Measurements from ENCODE around the gene ACSL1. TPM values are rescaled to one million over a fixed set of nuclear protein-coding genes. Genes with fewer than 3 reads are reported as not detected.

ACSL1 gene, protein sequence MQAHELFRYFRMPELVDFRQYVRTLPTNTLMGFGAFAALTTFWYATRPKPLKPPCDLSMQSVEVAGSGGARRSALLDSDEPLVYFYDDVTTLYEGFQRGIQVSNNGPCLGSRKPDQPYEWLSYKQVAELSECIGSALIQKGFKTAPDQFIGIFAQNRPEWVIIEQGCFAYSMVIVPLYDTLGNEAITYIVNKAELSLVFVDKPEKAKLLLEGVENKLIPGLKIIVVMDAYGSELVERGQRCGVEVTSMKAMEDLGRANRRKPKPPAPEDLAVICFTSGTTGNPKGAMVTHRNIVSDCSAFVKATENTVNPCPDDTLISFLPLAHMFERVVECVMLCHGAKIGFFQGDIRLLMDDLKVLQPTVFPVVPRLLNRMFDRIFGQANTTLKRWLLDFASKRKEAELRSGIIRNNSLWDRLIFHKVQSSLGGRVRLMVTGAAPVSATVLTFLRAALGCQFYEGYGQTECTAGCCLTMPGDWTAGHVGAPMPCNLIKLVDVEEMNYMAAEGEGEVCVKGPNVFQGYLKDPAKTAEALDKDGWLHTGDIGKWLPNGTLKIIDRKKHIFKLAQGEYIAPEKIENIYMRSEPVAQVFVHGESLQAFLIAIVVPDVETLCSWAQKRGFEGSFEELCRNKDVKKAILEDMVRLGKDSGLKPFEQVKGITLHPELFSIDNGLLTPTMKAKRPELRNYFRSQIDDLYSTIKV
- 10 to 100 TPM; 17.1 to 17.2 TPM for total RNA-seq

- Mint-ChIP-seq H3K36me3 (ENCODE audit: low read depth) (peaks cover 7% of the 10 kb centered on the region), H3K27me3 (no peaks in the 10 kb centered on the region), H3K4me1 (peaks cover 34% of the 10 kb centered on the region), H3K27ac (peak within 1 kb of the TSS; percentile 89), H3K4me3 (peak within 1 kb of the TSS; percentile 87), H3K9me3 (ENCODE audit: low read depth) (no peaks in the 10 kb centered on the region)
- ATAC-seq (peak; percentile 82), DNase-seq (peak; percentile 88)
- ChIA-PET CTCF (interaction anchor here (0.6 to 1.2 kb wide), 2 partner anchors 11 to 92 kb away, joined by 3 read pairs; partner anchors contain the start of gene CENPU), POLR2A (interaction anchor here (1.0 kb wide), 1 partner anchor 34 kb away, joined by 3 read pairs; no protein-coding TSS in a partner anchor)
- intact Hi-C loops (cut with DNase I, micrococcal nuclease), result loop anchor here (1.0 to 10.0 kb wide), 13 partner anchors 33 to 1169 kb away; partner anchors contain the start of genes CASP3 (in 2 of the 2), PRIMPOL (in 2 of the 2), CCDC110 (in 1 of the 2) and CENPU (in 1 of the 2)
Observed at GRCh38 chr4:184825896-184826690, at the start of gene ACSL1. Gene ACSL1 (minus strand): TSS chr4:184825968. CDS start chr4:184803514, 22,454 bp downstream.

GRCh38 chr4:184873054-184873453 is 47.3 kb upstream of the ACSL1 start:
- H3K36me3 Mint-ChIP-seq (ENCODE audit: low read depth), result no peaks in the 10 kb centered on the region
- POLR2A ChIA-PET, result no interaction called here
- intact Hi-C loops (cut with DNase I, micrococcal nuclease), result no loop called here

GRCh38 chr4:184870718-184871117 is 45.0 kb upstream of the ACSL1 start:
- Mint-ChIP-seq H3K27ac (no peak overlapping the region), H3K4me3 (no peak overlapping the region), H3K36me3 (ENCODE audit: low read depth) (no peaks in the 10 kb centered on the region), H3K4me1 (no peaks in the 10 kb centered on the region), H3K9me3 (ENCODE audit: low read depth) (no peaks in the 10 kb centered on the region), H3K27me3 (peaks cover 2% of the 10 kb centered on the region)
- intact Hi-C loops (cut with DNase I, micrococcal nuclease), result no loop called here
- no peak for ATAC-seq
- ChIA-PET POLR2A (no interaction called here), CTCF (no interaction called here)
- DNase-seq, result no peak

More at GRCh38 chr4:184873054-184873453, 47.3 kb upstream of the ACSL1 start:
- no peak overlapping the region for H3K27ac Mint-ChIP-seq
- CTCF ChIA-PET, result interaction anchor here (1.2 to 1.4 kb wide), 3 partner anchors 20 to 32 kb away, joined by 3 to 4 read pairs (median 3); no protein-coding TSS in a partner anchor
- no peaks in the 10 kb centered on the region for H3K9me3 Mint-ChIP-seq (ENCODE audit: low read depth)
- H3K4me1 Mint-ChIP-seq, result no peaks in the 10 kb centered on the region
- ATAC-seq (no peak), DNase-seq (no peak)
- H3K4me3 Mint-ChIP-seq, result no peak overlapping the region
- peaks cover 2% of the 10 kb centered on the region for H3K27me3 Mint-ChIP-seq

GRCh38 chr4:184868623-184869022 is 42.9 kb upstream of the ACSL1 start:
- H3K4me3 Mint-ChIP-seq, result no peak overlapping the region
- no peaks in the 10 kb centered on the region for H3K9me3 Mint-ChIP-seq (ENCODE audit: low read depth)
- POLR2A ChIA-PET, result no interaction called here
- intact Hi-C loops (cut with DNase I, micrococcal nuclease), result no loop called here
- no peak for DNase-seq
- peaks cover 2% of the 10 kb centered on the region for H3K27me3 Mint-ChIP-seq
- no peak for ATAC-seq
- H3K27ac Mint-ChIP-seq, result no peak overlapping the region
- no peaks in the 10 kb centered on the region for H3K36me3 Mint-ChIP-seq (ENCODE audit: low read depth)
- no peaks in the 10 kb centered on the region for H3K4me1 Mint-ChIP-seq
- CTCF ChIA-PET, result no interaction called here

- no peak for ATAC-seq
- DNase-seq, result no peak
- Mint-ChIP-seq H3K36me3 (ENCODE audit: low read depth) (no peaks in the 10 kb centered on the region), H3K4me3 (no peak overlapping the region), H3K9me3 (ENCODE audit: low read depth) (no peaks in the 10 kb centered on the region), H3K27me3 (peaks cover 4% of the 10 kb centered on the region), H3K27ac (no peak overlapping the region), H3K4me1 (peaks cover 3% of the 10 kb centered on the region)
- ChIA-PET CTCF (no interaction called here), POLR2A (no interaction called here)
- intact Hi-C loops (cut with DNase I, micrococcal nuclease), result no loop called here
Observed at GRCh38 chr4:184863916-184864315, 38.1 kb upstream of the ACSL1 start.

DNA sequence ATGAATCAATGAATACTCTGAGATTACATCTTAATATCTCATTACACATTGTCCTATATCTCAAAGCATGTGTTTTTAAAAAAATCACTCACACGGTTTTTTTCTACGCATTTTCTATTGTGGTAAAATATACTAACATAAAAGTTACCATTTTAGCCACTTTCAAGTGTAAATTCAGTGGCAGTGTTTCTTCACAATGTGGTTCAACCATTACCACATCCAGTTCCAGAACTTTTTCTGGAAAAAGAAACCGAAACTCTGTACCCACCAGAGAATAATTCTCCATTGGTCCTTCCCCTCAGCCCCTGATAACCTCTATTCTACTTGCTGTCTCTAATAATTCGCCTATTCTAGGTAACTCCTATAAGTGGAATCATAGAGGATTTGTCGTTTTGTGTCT is 35.3 kb upstream of the ACSL1 start:
- no peaks in the 10 kb centered on the region for H3K36me3 Mint-ChIP-seq (ENCODE audit: low read depth)
- ATAC-seq, result no peak
- H3K4me1 Mint-ChIP-seq, result peaks cover 3% of the 10 kb centered on the region

GRCh38 chr4:184860018-184860779 is 34.4 kb upstream of the ACSL1 start:
- DNase-seq (no peak), ATAC-seq (no peak)
- Mint-ChIP-seq H3K27me3 (peaks cover 7% of the 10 kb centered on the region), H3K9me3 (ENCODE audit: low read depth) (no peaks in the 10 kb centered on the region), H3K27ac (no peak overlapping the region), H3K36me3 (ENCODE audit: low read depth) (no peaks in the 10 kb centered on the region), H3K4me3 (no peak overlapping the region), H3K4me1 (peaks cover 6% of the 10 kb centered on the region)
- POLR2A ChIA-PET, result no interaction called here
- intact Hi-C loops (cut with DNase I, micrococcal nuclease), result no loop called here
- CTCF ChIA-PET, result interaction anchor here (0.5 to 1.0 kb wide), 4 partner anchors 15 to 931 kb away, joined by 3 read pairs; partner anchors contain the start of gene CENPU

More for the DNA sequence above, 35.3 kb upstream of the ACSL1 start:
- Mint-ChIP-seq H3K9me3 (ENCODE audit: low read depth) (no peaks in the 10 kb centered on the region), H3K4me3 (no peak overlapping the region), H3K27me3 (peaks cover 4% of the 10 kb centered on the region), H3K27ac (no peak overlapping the region)
- intact Hi-C loops (cut with DNase I, micrococcal nuclease), result no loop called here
- ChIA-PET POLR2A (no interaction called here), CTCF (no interaction called here)
- no peak for DNase-seq

DNA sequence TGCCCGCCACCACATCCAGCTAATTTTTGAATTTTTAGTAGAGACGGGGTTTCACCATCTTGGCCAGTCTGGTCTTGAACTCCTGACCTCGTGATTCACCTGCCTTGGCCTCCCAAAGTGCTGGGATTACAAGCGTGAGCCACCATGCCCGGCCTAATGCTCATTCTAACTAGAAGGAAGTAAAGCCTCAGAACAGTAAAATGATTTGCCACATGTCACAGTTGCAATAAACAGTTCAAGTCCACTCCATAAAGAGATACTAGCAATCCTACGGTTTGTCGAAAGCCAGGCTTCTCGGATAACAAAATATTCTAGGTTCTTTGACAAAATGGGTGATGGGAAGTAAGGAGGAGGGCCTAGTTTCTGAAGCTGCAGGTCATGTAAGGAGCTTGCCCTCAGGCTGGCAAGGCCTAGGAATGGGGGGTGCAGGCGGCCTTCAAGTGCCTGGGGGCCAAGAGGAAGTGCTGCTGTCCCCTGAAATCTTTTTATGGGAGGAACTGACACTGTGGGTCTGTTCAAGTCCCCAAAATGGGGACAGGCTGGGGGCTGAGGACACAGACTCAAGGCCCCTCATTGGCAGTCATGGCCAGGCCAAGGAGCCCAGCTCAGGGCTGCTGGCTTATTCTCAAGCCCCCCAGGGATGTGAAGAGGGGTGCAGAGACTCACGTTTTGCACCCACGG is 31.8 kb upstream of the ACSL1 start:
- Mint-ChIP-seq H3K4me1 (peaks cover 16% of the 10 kb centered on the region), H3K27ac (no peak overlapping the region), H3K27me3 (peaks cover 7% of the 10 kb centered on the region), H3K9me3 (ENCODE audit: low read depth) (no peaks in the 10 kb centered on the region), H3K4me3 (no peak overlapping the region), H3K36me3 (ENCODE audit: low read depth) (no peaks in the 10 kb centered on the region)
- ChIA-PET POLR2A (no interaction called here), CTCF (no interaction called here)
- ATAC-seq, result no peak
- intact Hi-C loops (cut with DNase I, micrococcal nuclease), result no loop called here
- DNase-seq, result no peak

GRCh38 chr4:184856277-184856609 is 30.5 kb upstream of the ACSL1 start:
- ChIA-PET CTCF (interaction anchor here (0.6 to 0.7 kb wide), 2 partner anchors 19 to 104 kb away, joined by 3 to 6 read pairs; no protein-coding TSS in a partner anchor), POLR2A (interaction anchor here (0.6 kb wide), 2 partner anchors 373 to 1750 kb away, joined by 3 to 5 read pairs; no protein-coding TSS in a partner anchor)
- DNase-seq (no peak), ATAC-seq (no peak)
- Mint-ChIP-seq H3K4me1 (peaks cover 16% of the 10 kb centered on the region), H3K27ac (no peak overlapping the region), H3K36me3 (ENCODE audit: low read depth) (no peaks in the 10 kb centered on the region), H3K9me3 (ENCODE audit: low read depth) (no peaks in the 10 kb centered on the region), H3K27me3 (peaks cover 5% of the 10 kb centered on the region), H3K4me3 (no peak overlapping the region)
- intact Hi-C loops (cut with DNase I, micrococcal nuclease), result no loop called here

DNA sequence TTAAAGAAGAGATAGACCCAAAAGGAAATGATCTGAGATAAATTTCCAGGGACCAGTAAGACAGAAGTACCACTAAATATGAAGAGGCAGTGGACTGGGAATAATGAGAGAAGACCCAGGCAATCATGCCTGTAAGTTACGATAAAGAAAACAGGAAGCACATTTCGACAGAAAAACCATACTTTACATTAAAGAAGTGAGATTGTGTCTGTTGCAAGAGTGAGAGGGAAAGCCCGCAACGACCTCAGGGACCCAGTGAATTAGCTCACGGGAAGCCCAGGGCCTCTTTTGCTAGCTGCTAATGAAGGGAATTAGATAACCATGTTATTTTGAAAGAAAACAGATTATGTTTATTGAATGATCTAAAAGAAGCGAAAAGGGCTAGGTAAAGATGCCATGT is 28.9 kb upstream of the ACSL1 start:
- H3K4me1 Mint-ChIP-seq, result peaks cover 17% of the 10 kb centered on the region
- no peak overlapping the region for H3K4me3 Mint-ChIP-seq
- H3K27ac Mint-ChIP-seq, result no peak overlapping the region
- H3K36me3 Mint-ChIP-seq (ENCODE audit: low read depth), result no peaks in the 10 kb centered on the region
- CTCF ChIA-PET, result no interaction called here
- H3K27me3 Mint-ChIP-seq, result peaks cover 5% of the 10 kb centered on the region
- intact Hi-C loops (cut with DNase I, micrococcal nuclease), result no loop called here
- ATAC-seq (no peak), DNase-seq (peak; percentile 31)
- H3K9me3 Mint-ChIP-seq (ENCODE audit: low read depth), result no peaks in the 10 kb centered on the region
- POLR2A ChIA-PET, result no interaction called here

Data from activated CD4-positive, alpha-beta T cell treated with anti-CD3 and anti-CD28 coated beads for 36 hours (primary cell).